GM19193 (cell line): ENCODE data around the gene LYRM4.
A peak's percentile ranks its signal among the peaks of the same experiment; 100 is the strongest.

Experiments used
- POLR2A ChIP-seq: IDR thresholded peaks from 4 replicates; pipeline ENCODE4 v1.6.1; 2011; ENCODE audit not compliant: insufficient read depth, insufficient read length; ENCODE audit errors: extremely low read depth

The LYRM4 gene

DNA sequence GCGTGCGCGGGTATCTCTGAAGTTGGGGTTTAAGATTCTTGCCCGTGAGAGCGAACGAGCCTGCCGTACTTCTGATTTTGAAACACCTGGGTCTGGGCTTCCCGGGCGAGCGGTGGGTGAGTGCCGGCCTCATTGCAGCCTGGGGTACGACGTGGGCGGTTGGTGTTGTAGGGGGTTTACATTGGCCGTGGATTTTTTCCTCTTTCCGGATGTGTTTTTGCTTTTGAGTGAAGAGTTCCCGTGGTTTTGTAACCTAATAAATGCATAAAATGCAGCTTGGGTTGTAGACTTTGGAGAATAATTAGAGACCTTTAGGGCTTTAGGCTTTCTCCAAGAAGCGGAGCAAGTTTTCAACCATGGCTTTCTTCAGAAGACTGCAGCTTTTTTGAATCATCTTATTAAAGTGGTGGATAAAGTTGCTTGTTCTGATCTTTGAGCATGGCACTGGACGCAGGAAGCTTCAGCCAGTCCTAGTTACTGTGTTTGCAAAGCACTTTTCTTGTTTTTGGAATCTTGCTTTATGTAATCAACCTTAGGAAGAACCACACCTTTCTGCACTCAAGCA is 877 bp upstream of the LYRM4 start:
- TF ChIP-seq POLR2A = peak; percentile 64

DNA sequence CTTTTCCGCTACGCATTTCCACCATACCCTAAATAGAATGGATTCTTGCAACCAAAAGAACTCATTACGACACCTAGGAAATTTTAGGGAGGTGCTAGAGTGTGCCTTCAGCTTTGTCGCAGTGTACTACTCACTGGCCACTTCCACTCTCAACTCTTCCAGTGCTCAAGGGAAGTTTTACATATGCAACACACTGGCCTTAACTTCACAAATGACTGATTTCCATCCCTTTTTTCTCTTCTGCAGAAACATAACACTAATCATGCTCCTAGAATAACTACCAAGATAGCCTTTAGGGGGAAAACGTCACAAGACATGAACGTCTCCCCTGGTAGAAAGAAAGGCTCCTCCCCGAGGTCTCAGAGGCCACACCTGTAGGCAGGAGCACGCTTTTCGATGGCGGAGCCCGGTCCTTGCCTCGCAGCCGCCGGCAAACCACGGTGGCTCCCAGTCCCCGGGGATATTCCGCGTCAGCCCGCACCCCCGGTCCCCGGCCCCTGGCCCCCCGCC is 584 bp downstream of the LYRM4 start:
- TF ChIP-seq POLR2A = no peak

DNA sequence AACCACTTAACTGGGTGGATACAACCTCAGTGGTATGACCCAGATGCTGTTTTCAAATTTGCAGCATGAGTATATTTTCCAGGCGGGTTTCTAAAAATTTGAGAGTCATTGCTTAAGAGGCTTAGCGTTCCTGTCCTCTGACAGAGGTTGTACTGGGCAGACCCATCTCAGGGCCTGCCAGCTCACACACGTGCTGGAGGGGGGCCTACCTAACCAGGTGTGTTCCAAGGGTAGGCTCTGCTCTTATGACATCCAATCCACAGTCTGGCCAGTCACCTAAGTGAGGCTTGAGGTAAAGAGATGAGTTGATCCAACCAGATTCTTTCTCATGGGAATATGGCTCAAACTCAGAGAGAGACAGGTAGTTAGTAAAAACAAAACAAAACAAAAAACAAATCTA is 1.3 kb downstream of the LYRM4 start:
- TF ChIP-seq POLR2A = no peak

DNA sequence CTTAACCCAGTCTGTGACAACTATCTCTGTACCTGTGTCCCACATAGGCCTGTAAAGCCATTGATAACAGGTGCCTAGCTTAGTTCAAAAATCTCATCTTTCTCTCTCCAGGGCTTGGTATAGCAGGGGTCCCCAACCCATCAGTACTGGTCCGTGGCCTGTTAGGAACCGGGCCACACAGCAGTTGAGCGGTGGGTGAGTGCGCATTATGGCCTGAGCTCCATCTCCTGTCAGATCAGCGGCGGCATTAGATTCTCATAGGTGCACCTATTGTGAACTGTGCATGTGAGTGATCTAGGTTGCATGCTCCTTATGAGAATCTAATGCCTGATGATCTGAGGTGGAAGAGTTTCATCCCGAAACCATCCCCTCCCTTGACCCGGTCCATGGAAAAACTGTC is 3.4 kb downstream of the LYRM4 start:
- TF ChIP-seq POLR2A = no peak

DNA sequence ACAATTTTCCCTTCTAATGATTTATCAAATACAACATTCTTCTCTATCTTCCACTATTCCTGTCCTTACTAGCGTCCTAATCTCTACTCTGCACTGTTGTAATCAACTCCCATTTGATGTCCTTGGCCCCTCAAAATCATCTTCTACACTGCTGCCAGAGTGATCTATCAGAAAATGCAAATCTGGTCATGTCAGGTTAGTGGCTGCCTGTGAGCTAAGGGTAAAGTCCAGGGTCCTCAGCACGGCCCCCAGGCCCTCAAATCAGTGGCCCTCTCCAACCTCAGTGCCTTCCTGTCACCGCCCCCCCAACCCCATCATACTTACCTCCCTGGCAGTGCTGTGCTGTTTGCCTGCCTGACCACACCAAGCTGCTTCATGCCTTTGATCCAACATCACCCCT is 3.8 kb downstream of the LYRM4 start:
- TF ChIP-seq POLR2A = no peak

DNA sequence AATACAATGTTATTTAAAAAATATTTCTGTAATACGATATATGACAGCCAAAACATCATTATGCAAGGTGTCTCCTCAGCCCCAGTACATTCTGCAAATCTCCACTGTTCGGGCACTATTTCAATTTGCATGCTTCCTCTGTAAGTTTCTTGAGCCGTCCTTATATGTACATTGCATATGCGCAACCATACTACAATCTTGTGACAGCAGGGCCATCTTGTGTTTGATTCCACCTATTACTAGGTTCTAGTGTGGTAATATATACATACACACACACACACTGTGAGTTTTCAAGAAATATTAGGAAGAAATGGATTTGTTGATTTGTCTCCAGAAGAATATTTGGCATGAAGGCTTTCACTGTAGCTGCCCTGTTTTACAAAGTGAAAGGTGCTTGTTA is 9.8 kb downstream of the LYRM4 start:
- no peak for TF ChIP-seq POLR2A

DNA sequence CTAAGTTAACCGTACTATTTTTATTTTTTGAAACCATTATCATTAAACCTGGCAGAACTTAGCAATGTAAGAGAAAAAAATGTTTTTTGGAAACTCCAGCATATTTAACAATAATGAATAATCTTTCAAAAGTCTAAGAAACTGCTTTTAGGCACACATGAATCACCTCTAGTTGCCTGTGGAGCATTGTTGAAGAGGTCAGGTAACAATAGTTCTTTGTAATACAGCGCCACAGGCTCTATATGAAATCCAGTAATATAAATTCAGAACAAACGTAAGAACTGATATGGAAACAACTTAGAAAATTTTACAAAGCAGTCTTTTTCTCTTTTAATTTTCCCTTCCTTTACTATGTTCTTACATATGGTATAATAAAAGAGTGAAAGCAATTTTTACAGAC is 10.3 kb downstream of the LYRM4 start:
- TF ChIP-seq POLR2A = no peak

DNA sequence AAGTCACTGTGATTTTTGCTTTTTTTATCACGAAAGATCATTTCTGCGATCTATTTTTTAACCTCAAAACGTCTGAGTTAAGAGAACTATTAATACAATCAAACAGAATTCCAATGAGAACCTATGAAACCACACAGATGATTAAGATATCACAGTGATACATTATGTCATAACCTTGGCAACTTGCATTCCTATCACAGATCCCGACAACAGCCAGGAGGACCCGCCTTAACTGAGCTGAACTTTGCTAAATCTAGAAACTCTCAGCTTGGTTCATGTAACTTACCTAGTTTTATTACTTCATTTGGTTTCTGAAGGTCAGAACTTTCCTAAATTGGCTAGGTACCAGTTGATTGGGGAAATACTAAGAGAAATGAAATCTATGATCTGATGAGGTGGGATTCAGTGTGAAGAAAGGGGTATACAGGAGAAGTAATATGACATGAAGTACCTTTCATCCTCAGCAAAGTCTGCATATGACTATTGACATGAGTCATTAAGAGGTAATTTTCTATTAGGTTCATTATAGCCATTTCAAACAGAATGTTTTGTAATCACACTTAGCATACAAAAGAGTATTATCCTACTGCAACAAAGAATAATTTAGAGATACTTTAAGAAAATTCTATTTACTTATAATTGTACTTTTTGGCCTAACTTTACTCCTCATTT is 11.2 kb downstream of the LYRM4 start:
- no peak for TF ChIP-seq POLR2A

DNA sequence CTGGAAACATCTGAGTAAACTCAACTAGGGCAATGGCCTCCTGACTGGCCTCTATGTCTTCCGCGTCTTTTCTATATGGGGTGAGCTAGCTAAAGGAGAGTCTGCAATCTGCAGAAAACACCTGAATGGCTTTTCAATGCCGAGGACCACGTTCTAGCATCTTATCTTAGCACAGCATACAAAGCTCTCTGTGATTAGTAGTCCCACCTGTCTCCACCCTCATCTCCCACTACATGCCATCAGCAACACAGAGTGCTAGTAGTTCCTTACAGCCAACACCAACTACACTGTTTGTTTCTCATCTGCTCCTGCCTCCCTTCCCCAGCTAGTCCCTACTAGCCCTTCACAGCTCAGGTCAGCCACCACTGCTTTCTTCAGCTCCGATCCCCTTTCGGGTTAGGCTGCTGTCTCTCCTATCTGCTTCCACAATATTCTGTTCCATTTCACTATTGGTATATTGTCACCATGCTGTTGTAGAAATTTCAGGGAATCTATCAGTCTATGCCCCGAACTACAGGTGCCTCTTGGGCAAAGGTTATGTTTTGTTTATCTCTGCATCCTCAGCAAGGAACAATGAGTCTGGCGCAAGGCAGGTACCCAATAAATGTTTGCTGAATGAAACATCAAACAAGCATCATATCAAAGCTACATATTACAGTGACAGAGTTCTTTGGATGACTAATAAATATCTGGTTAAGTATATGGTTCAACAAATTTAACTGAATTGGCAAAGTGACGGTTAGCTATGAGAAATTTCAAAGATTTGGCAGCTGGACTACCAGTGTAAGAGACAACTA is 12.2 kb downstream of the LYRM4 start:
- TF ChIP-seq POLR2A = no peak

DNA sequence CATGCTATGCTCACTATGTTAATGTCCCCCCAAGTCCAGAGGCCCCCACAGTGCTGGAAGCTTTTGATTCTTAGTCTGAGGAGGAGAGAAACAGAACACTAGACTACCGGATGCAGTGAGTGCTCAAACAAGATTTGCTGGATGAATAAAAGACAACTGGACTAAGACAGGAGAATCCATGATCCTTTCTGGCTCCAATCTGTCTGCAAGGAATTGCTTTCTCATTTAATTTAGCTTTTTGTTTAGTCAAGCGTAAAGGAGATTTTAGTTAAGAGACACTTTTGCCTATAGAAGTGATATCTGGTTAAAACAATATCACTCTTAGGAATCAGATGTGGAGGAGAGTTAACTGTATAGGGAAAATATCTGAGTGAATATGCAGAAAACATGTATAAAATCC is 13.5 kb downstream of the LYRM4 start:
- TF ChIP-seq POLR2A = no peak

DNA sequence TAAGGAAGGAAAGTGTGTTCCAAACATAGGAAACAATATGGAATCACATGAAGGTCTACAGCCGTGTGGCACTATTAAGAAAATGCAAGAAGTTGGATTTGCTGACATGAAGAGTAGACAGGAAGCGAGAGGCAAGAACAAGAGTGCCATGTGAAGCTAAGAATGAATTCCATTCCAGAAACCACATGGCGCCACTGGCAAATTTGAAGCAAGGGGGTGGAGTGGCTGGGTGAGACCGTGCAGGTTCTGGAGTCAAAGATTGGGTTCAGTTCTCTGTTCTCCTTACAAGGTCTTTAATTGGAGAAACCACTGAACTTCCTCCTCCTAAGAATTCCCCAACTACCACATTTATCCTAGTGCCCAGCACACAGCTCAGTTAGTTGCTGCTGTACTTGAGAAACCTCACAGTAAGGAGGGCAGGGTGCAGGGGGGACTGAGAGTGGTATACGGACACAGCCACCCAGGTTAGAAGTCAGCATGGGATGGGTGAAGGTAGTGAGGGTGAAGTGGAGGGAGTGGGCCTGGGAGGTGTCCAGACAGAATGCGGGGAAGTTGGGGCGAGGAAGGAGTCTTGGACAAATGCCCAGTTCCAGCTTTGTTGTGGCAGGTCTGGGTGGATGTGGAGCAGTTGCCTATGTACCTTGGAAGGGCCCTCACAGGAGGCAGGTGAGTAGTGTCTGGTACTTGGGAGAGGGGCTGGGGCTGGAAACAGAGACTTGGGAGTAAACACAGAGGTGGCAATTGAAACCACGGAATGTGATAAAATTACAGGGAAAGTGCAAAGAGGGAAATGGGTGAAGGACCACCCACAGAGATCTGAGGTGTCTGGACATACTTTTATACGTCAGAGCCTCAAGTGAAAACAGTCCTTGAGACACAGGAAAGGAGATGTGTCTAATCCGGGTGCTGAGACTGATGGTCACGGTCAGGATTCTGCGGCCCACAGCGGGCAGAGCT is 14.3 kb downstream of the LYRM4 start:
- TF ChIP-seq POLR2A = no peak

DNA sequence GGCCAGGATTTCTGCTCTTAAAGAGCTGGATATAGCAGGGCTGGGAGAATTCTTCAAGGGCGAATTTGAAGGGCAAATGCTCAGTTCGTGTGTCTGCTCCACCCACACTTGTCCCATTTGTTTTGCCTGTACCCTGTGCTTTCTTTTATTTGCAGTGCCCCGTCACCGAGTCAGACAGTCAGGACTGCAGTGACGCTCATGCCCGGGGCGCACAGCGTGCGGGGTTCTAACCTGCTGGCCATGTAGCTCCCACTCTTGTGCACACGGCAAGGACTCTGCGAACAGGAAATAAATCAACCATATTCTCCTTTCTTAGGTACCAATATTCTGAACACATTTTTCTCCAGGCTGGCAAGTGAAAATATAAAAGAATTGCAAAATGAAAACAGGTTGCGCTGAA is 17.7 kb downstream of the LYRM4 start:
- TF ChIP-seq POLR2A = no peak

DNA sequence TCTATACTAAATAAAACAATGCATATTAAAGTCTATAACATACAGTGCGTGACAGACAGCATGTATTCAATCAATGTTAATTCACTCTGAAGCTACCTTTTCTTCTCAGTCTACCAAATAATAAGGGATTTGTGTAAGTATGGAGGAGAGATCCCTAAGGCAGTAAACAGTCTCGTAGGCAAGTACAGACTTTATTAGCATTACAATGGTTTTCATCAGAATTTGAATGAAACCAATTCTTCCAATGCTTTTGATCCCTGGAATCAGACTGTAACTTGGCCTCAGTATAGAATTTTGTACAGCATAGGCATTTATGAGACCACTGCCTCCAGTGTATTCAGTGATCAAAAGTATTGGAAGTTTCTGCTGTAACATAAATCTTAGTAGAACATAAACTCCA is 19.5 kb downstream of the LYRM4 start:
- TF ChIP-seq POLR2A = no peak

DNA sequence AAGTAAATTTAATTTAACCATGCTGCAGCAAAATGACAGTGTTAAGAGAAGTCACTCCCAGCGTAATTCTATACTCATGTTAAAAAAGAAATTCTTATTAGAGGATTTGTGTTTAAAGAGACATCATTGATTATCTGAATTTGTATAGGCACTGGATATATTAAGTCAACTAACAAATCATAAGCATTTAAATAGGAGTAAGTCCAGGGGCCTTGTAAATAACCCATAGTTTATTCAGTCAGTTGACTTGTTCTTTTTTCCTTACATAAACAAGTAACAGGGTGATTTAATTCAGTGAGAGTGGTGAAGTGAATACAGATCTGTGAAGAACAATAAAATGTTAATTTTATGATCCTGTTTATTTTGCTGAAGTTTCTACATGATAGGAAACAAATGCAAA is 22.4 kb downstream of the LYRM4 start:
- no peak for TF ChIP-seq POLR2A

DNA sequence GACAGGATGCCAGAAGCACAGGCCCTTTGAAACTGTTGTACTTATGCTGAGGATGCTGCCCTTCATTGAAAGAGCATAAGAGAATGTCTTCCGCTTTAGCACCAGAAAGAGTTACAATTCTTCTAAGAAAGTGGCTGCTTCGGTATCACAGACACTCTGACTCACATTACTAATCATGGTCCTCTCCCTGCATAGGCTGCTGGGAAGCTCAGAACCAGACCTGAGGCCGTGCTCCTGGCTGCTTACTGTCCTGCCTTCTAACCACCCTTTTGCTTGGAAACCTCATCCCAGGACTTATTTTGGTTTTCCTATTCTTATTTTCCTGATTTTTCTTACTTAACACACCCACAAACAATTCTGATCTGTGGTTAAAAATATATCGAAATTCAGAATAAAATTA is 22.9 kb downstream of the LYRM4 start:
- no peak for TF ChIP-seq POLR2A
